KMS-11 (cell line): ENCODE results near the gene MAGOH.

Source experiments
- H2AFZ ChIP-seq: fragments of 200-600 bp; sonication (generic); 2 replicates; pipeline ENCODE4 v1.6.1; 2016; ENCODE audit warnings: antibody characterized with exemption, mixed run types, low read depth
- H3K27ac ChIP-seq: fragments of 200-600 bp; sonication (generic); 2 replicates; pipeline ENCODE4 v1.6.1; 2016; ENCODE audit warnings: mild to moderate bottlenecking, mixed run types
- H3K27me3 ChIP-seq: fragments of 200-600 bp; sonication (generic); 2 replicates; pipeline ENCODE4 v1.6.1; 2017; ENCODE audit warnings: mild to moderate bottlenecking, low read depth, mixed run types, moderate library complexity; ENCODE audit not compliant: insufficient read depth
- H3K36me3 ChIP-seq: fragments of 200-600 bp; sonication (generic); 2 replicates; pipeline ENCODE4 v1.6.1; 2017; ENCODE audit warnings: mild to moderate bottlenecking, mixed run types; ENCODE audit not compliant: insufficient read depth
- H3K4me1 ChIP-seq: fragments of 200-600 bp; sonication (generic); 2 replicates; pipeline ENCODE4 v1.6.1; 2016; ENCODE audit warnings: mild to moderate bottlenecking, low read depth, mixed run types; ENCODE audit not compliant: poor library complexity, severe bottlenecking
- H3K4me2 ChIP-seq: fragments of 200-600 bp; sonication (generic); 2 replicates; pipeline ENCODE4 v1.7.0; 2016; ENCODE audit warnings: mild to moderate bottlenecking, mixed run types
- H3K4me3 ChIP-seq: fragments of 200-600 bp; sonication (generic); IDR thresholded peaks from 2 replicates; pipeline ENCODE4 v1.6.1; 2017; ENCODE audit warnings: low read depth, low read length, mixed read lengths; ENCODE audit not compliant: insufficient read depth
- H3K79me2 ChIP-seq: fragments of 200-600 bp; sonication (generic); 2 replicates; pipeline ENCODE4 v1.6.1; 2016; ENCODE audit warnings: low read depth, mixed run types; ENCODE audit not compliant: insufficient read depth
- H3K9ac ChIP-seq: fragments of 200-600 bp; sonication (generic); 2 replicates; pipeline ENCODE4 v1.6.1; 2016; ENCODE audit warnings: mild to moderate bottlenecking, mixed run types
- H4K20me1 ChIP-seq: fragments of 200-600 bp; sonication (generic); 2 replicates; pipeline ENCODE4 v1.6.1; 2016; ENCODE audit warnings: mild to moderate bottlenecking, mixed run types; ENCODE audit not compliant: insufficient read depth
- CTCF ChIP-seq: fragments of 200-600 bp; sonication (generic); conservative IDR thresholded peaks from 2 replicates; pipeline ENCODE4 v1.6.1; 2017; ENCODE audit warnings: low read depth, mild to moderate bottlenecking, antibody characterized with exemption, low read length, moderate library complexity, mixed read lengths

MAGOH gene

GRCh38 chr1:53214376-53214940, 23.9 kb downstream of the MAGOH start:
- H3K36me3 ChIP-seq, result no peaks in the 10 kb centered on the region; the same call in 1 of the 2 replicates

GRCh38 chr1:53210954-53211353, 27.4 kb downstream of the MAGOH start:
- Histone ChIP-seq H3K4me3 (no peak overlapping the region), H3K27me3 (no peaks in the 10 kb centered on the region), H3K36me3 (no peaks in the 10 kb centered on the region; the same call in 1 of the 2 replicates), H3K79me2 (no peaks in the 10 kb centered on the region), H4K20me1 (no peaks in the 10 kb centered on the region), H3K9ac (no peak overlapping the region), H3K27ac (no peak overlapping the region), H2AFZ (no peak overlapping the region), H3K4me1 (no peaks in the 10 kb centered on the region), H3K4me2 (no peak overlapping the region)
- TF ChIP-seq CTCF, result no peak

More at GRCh38 chr1:53214376-53214940, 23.9 kb downstream of the MAGOH start:
- H3K4me1 ChIP-seq, result peaks cover 6% of the 10 kb centered on the region
- no peak overlapping the region for H3K4me3 ChIP-seq
- no peaks in the 10 kb centered on the region for H3K27me3 ChIP-seq
- no peak overlapping the region for H3K4me2 ChIP-seq
- H2AFZ ChIP-seq, result no peak overlapping the region
- H3K9ac ChIP-seq, result no peak overlapping the region
- no peaks in the 10 kb centered on the region for H4K20me1 ChIP-seq
- TF ChIP-seq CTCF, result no peak
- peaks cover 3% of the 10 kb centered on the region; the same call in 1 of the 2 replicates for H3K79me2 ChIP-seq
- H3K27ac ChIP-seq, result no peak overlapping the region

- no peak for TF ChIP-seq CTCF
- Histone ChIP-seq H3K27ac (no peak overlapping the region), H3K9ac (no peak overlapping the region), H3K4me2 (no peak overlapping the region), H4K20me1 (no peaks in the 10 kb centered on the region), H3K4me3 (no peak overlapping the region), H2AFZ (no peak overlapping the region), H3K36me3 (no peaks in the 10 kb centered on the region; the same call in 1 of the 2 replicates), H3K27me3 (no peaks in the 10 kb centered on the region), H3K79me2 (no peaks in the 10 kb centered on the region), H3K4me1 (no peaks in the 10 kb centered on the region)
Measured at GRCh38 chr1:53210352-53210751, 28.0 kb downstream of the MAGOH start.

GRCh38 chr1:53207726-53208125, 30.6 kb downstream of the MAGOH start:
- Histone ChIP-seq H3K79me2 (no peaks in the 10 kb centered on the region), H3K27ac (no peak overlapping the region), H4K20me1 (no peaks in the 10 kb centered on the region), H2AFZ (no peak overlapping the region), H3K9ac (no peak overlapping the region), H3K4me3 (no peak overlapping the region), H3K36me3 (no peaks in the 10 kb centered on the region; the same call in 1 of the 2 replicates), H3K4me1 (no peaks in the 10 kb centered on the region), H3K27me3 (no peaks in the 10 kb centered on the region), H3K4me2 (no peak overlapping the region)
- TF ChIP-seq CTCF, result no peak
